Lower leg skin (tissue), 3 donors: Measurements from ENCODE around the gene JMJD4.

Experiments
- CTCF ChIP-seq, 3 donors: fragments of 450-650 bp; IDR thresholded peaks; one replicate each; pipeline ENCODE4 v1.5.1; 2016; ENCODE audit warnings: antibody characterized with exemption in 3 of 3, mild to moderate bottlenecking in 3 of 3, moderate library complexity in 2 of 3
- POLR2A ChIP-seq, 2 donors: fragments of 450-650 bp; IDR thresholded peaks; one replicate each; pipeline ENCODE4 v1.6.1; 2016 to 2017; ENCODE audit warnings: antibody characterized with exemption in 2 of 2, mild to moderate bottlenecking in 1 of 2, moderate library complexity in 1 of 2

GRCh38 chr1:227779685-227780084 is 44.6 kb upstream of the JMJD4 start:
- no peak for TF ChIP-seq CTCF (IDR thresholded peaks at IDR 0.05)
- no peak for TF ChIP-seq POLR2A (IDR thresholded peaks at IDR 0.05)
